ENCODE results near the gene SCAP. TPM values are rescaled to one million over a fixed set of nuclear protein-coding genes. Genes with fewer than 3 reads are reported as not detected.
A peak's percentile ranks its signal among the peaks of the same experiment; 100 is the strongest.

Gene SCAP
- total and polyA plus RNA-seq, 2 of the 4 experiments (the other 2 are of a cell fraction), result 25.3 to 34.6 TPM

DNA sequence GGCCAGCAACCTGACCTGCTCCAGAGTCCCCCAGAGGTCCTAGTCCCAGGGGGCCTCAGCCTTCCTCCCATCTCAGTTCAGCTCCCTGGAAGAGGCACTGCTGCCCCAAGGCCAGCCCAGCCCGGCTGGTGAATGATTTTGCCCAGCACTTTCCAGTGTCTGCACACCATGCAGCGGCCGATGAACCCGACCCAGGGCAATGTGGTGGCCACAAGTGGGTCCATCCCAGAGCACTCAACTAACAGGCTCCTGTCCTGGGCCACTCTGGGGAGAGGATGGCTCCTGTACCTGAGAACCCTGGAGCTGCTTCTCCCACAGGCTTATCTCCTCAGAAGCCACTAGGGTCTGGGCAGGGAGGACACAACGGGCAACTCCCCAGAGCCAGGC is 55.7 kb downstream of the SCAP start:
- Histone ChIP-seq H3K27me3 (ENCODE audit: control insufficient read depth, insufficient read depth, low read length) (no peaks in the 10 kb centered on the region), H3K79me1 (ENCODE audit: low read depth in 1 of 2, low read length in 2 of 2) (peaks cover 4 to 22% of the 10 kb centered on the region in 2 experiments; a peak in 2 of 4 replicates), H2AK9ac (replicated peaks; ENCODE audit: low read depth, low read length, poor library complexity) (peak overlapping the region; percentile 42), H3K23ac (ENCODE audit: low read depth, low read length) (no peak overlapping the region), H4K91ac (ENCODE audit: insufficient read depth, low read depth, low read length) (no peak overlapping the region), H3K18ac (ENCODE audit: low read depth, low read length) (no peak overlapping the region), H3K9me1 (ENCODE audit: insufficient read depth, low read length) (peaks cover 13% of the 10 kb centered on the region), H3K56ac (ENCODE audit: extremely low read depth, insufficient read depth, low read length) (no peak overlapping the region), H4K8ac (ENCODE audit: low read depth in 2 of 2, low read length in 2 of 2) (no peak overlapping the region), H3K27ac (ENCODE audit: insufficient read depth, low read length) (no peak overlapping the region), H3K14ac (replicated peaks; ENCODE audit: low read depth, low read length) (no peak overlapping the region), H2BK15ac (ENCODE audit: low read depth, low read length) (no peak overlapping the region), H3K9me3 (ENCODE audit: control insufficient read depth, insufficient read depth, low read length) (no peaks in the 10 kb centered on the region), H3K36me3 (ENCODE audit: control insufficient read depth, insufficient read depth, low read length) (peaks cover 37% of the 10 kb centered on the region), H3K4ac (ENCODE audit: low read depth, low read length) (no peak overlapping the region), H2BK20ac (ENCODE audit: low read depth, low read length) (no peak overlapping the region), H4K20me1 (ENCODE audit: insufficient read depth, low read length) (peaks cover 12% of the 10 kb centered on the region), H3K4me3 (ENCODE audit: insufficient read depth, low read depth, low read length) (no peak overlapping the region), H3K9ac (ENCODE audit: low read depth, low read length) (no peak overlapping the region), H2AK5ac (ENCODE audit: low read depth, low read length) (no peak overlapping the region), H3K4me2 (ENCODE audit: low read depth, low read length) (no peak overlapping the region), H4K5ac (ENCODE audit: low read depth, low read length) (no peak overlapping the region), H2AFZ (replicated peaks; ENCODE audit: low read length, poor library complexity) (no peak overlapping the region), H2BK5ac (ENCODE audit: low read depth, low read length, poor library complexity, severe bottlenecking) (no peak overlapping the region), H2BK120ac (ENCODE audit: low read depth, low read length) (no peak overlapping the region), H3K4me1 (ENCODE audit: control insufficient read depth, insufficient read depth, low read length) (peaks cover 8% of the 10 kb centered on the region; the same call in 1 of the 2 replicates)
- in situ Hi-C loops (cut with MboI; ENCODE audit: low sequenced_read_pairs) (loop anchor here (5.0 kb wide), 2 partner anchors 57 to 367 kb away; partner anchors contain the start of gene SCAP), dilution Hi-C loops (cut with HindIII; ENCODE audit: low sequenced_read_pairs, unreplicated experiment) (no loop called here), intact Hi-C loops (cut with micrococcal nuclease) (no loop called here)
- CTCF ChIA-PET, result no interaction called here
- DNase-seq, result no peak
- no peak for ATAC-seq (ENCODE audit: low read depth)
- no CpG with 5 or more reads among the region's 5 CpGs for WGBS, 2 experiments (ENCODE audit: extremely low coverage in 2 of 2, insufficient read length in 1 of 2)
- POLR2A ChIA-PET (ENCODE audit: unreplicated experiment), result no interaction called here
- TF ChIP-seq, protein P1, sequence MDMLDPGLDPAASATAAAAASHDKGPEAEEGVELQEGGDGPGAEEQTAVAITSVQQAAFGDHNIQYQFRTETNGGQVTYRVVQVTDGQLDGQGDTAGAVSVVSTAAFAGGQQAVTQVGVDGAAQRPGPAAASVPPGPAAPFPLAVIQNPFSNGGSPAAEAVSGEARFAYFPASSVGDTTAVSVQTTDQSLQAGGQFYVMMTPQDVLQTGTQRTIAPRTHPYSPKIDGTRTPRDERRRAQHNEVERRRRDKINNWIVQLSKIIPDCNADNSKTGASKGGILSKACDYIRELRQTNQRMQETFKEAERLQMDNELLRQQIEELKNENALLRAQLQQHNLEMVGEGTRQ (IDR thresholded peaks at IDR 0.05; ENCODE audit: low read depth, low read length), result no peak
- TF ChIP-seq RCOR1 (IDR thresholded peaks at IDR 0.05; ENCODE audit: insufficient replicate concordance, low read length) (no peak), SMC3 (IDR thresholded peaks at IDR 0.05; ENCODE audit: low read depth, low read length) (no peak), RAD21 (IDR thresholded peaks at IDR 0.05; ENCODE audit: low read length) (no peak), MXI1 (IDR thresholded peaks at IDR 0.05; ENCODE audit: borderline replicate concordance, low read depth, low read length) (no peak), CHD1 (IDR thresholded peaks at IDR 0.05; ENCODE audit: low read depth, low read length) (no peak), CEBPB (IDR thresholded peaks at IDR 0.05; ENCODE audit: low read depth, low read length) (no peak), MAFK (IDR thresholded peaks at IDR 0.05; ENCODE audit: low read depth, low read length) (no peak), FOS (IDR thresholded peaks at IDR 0.05; ENCODE audit: low read depth, low read length) (no peak), POLR2A (IDR thresholded peaks at IDR 0.05; ENCODE audit: low read depth, low read length) (no peak), NFE2L2 (IDR thresholded peaks at IDR 0.05; ENCODE audit: low read depth, low read length) (no peak), RFX5 (IDR thresholded peaks at IDR 0.05; ENCODE audit: low read depth, low read length) (no peak), BHLHE40 (IDR thresholded peaks at IDR 0.05; ENCODE audit: low read depth, low read length) (no peak), MAZ (IDR thresholded peaks at IDR 0.05; ENCODE audit: borderline replicate concordance, low read depth, low read length) (no peak)
- TF ChIP-seq, protein P2, sequence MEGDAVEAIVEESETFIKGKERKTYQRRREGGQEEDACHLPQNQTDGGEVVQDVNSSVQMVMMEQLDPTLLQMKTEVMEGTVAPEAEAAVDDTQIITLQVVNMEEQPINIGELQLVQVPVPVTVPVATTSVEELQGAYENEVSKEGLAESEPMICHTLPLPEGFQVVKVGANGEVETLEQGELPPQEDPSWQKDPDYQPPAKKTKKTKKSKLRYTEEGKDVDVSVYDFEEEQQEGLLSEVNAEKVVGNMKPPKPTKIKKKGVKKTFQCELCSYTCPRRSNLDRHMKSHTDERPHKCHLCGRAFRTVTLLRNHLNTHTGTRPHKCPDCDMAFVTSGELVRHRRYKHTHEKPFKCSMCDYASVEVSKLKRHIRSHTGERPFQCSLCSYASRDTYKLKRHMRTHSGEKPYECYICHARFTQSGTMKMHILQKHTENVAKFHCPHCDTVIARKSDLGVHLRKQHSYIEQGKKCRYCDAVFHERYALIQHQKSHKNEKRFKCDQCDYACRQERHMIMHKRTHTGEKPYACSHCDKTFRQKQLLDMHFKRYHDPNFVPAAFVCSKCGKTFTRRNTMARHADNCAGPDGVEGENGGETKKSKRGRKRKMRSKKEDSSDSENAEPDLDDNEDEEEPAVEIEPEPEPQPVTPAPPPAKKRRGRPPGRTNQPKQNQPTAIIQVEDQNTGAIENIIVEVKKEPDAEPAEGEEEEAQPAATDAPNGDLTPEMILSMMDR (conservative IDR thresholded peaks at IDR 0.05; ENCODE audit: low read depth, low read length), result no peak
- TF ChIP-seq, protein P3, sequence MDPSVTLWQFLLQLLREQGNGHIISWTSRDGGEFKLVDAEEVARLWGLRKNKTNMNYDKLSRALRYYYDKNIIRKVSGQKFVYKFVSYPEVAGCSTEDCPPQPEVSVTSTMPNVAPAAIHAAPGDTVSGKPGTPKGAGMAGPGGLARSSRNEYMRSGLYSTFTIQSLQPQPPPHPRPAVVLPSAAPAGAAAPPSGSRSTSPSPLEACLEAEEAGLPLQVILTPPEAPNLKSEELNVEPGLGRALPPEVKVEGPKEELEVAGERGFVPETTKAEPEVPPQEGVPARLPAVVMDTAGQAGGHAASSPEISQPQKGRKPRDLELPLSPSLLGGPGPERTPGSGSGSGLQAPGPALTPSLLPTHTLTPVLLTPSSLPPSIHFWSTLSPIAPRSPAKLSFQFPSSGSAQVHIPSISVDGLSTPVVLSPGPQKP (IDR thresholded peaks at IDR 0.05; ENCODE audit: borderline replicate concordance, low read depth, low read length), result no peak
- BruUV-seq (replicated peaks), result no TSS peak

Measured in IMR-90 (cell line).